Measurements from ENCODE around the gene CEP170B. TPM values are rescaled to one million over a fixed set of nuclear protein-coding genes. Genes with fewer than 3 reads are reported as not detected.

Gene CEP170B
- total and polyA plus RNA-seq, 2 donors (not counting 3 experiments of a cell fraction or from before 2014, with no cell fraction given), result 13.9 to 38.6 TPM

DNA sequence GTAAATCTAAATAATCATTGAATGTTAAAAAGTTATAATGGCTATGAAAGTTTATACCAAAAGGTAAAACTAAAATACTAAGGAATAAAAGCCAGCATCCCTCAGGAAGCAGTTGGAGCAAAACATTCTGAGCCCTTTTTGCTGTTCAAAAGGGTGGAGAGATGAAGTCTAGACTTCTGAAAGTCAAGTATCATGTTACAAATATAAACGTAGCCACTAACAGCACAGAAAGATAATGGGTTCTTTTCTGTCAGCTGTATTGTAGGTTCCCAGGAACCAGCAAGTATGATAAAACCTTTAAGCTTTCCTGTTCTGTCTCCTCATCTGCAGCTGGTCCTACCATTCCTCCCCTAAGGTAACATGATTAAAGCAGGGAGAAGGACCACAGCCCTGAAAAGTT lies 43.2 kb downstream of the CEP170B start:
- no peaks in the 10 kb centered on the region for H3K9me3 ChIP-seq (replicated peaks; ENCODE audit: control insufficient read depth, insufficient read depth, low read length)
- ChIA-PET POLR2A (no interaction called here), CTCF (interaction anchor here (0.8 kb wide), 1 partner anchor 12 kb away, joined by 3 read pairs; no protein-coding TSS in a partner anchor)
- no peak overlapping the region for H3K27ac ChIP-seq (ENCODE audit: insufficient read depth, low read depth, low read length)
- no peak overlapping the region for H3K9ac ChIP-seq (replicated peaks; ENCODE audit: extremely low read depth, insufficient read depth, low read length)
- no peaks in the 10 kb centered on the region for H4K20me1 ChIP-seq (replicated peaks; ENCODE audit: control insufficient read depth, extremely low read depth, insufficient read depth, low read length)
- TF ChIP-seq POLR2AphosphoS5 (IDR thresholded peaks at IDR 0.05; ENCODE audit: insufficient read depth, low read depth, low read length) (no peak), FOS (IDR thresholded peaks at IDR 0.05; ENCODE audit: borderline replicate concordance, insufficient read depth, low read length) (no peak), POLR2A (IDR thresholded peaks at IDR 0.05; ENCODE audit: low read depth, low read length) (no peak), JUN (IDR thresholded peaks at IDR 0.05; ENCODE audit: borderline replicate concordance, insufficient read depth, insufficient read length, low read depth) (no peak), MYC (IDR thresholded peaks at IDR 0.05; ENCODE audit: low read depth, low read length) (no peak), GATA2 (IDR thresholded peaks at IDR 0.05; ENCODE audit: insufficient read depth, insufficient read length, low read depth, low read length) (no peak), EZH2 (IDR thresholded peaks at IDR 0.05; ENCODE audit: borderline replicate concordance, low read depth, low read length, severe bottlenecking) (no peak)
- TF ChIP-seq, protein P1, sequence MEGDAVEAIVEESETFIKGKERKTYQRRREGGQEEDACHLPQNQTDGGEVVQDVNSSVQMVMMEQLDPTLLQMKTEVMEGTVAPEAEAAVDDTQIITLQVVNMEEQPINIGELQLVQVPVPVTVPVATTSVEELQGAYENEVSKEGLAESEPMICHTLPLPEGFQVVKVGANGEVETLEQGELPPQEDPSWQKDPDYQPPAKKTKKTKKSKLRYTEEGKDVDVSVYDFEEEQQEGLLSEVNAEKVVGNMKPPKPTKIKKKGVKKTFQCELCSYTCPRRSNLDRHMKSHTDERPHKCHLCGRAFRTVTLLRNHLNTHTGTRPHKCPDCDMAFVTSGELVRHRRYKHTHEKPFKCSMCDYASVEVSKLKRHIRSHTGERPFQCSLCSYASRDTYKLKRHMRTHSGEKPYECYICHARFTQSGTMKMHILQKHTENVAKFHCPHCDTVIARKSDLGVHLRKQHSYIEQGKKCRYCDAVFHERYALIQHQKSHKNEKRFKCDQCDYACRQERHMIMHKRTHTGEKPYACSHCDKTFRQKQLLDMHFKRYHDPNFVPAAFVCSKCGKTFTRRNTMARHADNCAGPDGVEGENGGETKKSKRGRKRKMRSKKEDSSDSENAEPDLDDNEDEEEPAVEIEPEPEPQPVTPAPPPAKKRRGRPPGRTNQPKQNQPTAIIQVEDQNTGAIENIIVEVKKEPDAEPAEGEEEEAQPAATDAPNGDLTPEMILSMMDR (IDR thresholded peaks at IDR 0.05; ENCODE audit: extremely low read depth in 1 of 2, insufficient read depth in 1 of 2, low read depth in 1 of 2, low read length in 2 of 2), result no peak
- TF ChIP-seq, protein P2, sequence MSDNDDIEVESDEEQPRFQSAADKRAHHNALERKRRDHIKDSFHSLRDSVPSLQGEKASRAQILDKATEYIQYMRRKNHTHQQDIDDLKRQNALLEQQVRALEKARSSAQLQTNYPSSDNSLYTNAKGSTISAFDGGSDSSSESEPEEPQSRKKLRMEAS (IDR thresholded peaks at IDR 0.05; ENCODE audit: insufficient read depth, insufficient read length), result no peak
- H2AFZ ChIP-seq (ENCODE audit: low read depth, low read length), result no peak overlapping the region
- no peaks in the 10 kb centered on the region for H3K36me3 ChIP-seq (ENCODE audit: control insufficient read depth in 2 of 2, extremely low read depth in 1 of 2, insufficient read depth in 2 of 2, low read length in 2 of 2)
- no TSS peak for BruUV-seq (replicated peaks)
- no peaks in the 10 kb centered on the region for H3K79me2 ChIP-seq (ENCODE audit: control insufficient read depth, insufficient read depth, low read length)
- intact Hi-C loops (cut with micrococcal nuclease), result no loop called here
- DNase-seq (ENCODE audit: low read depth, low spot score) (no peak), FAIRE-seq (no peak)
- dilution Hi-C loops (cut with MboI; ENCODE audit: extremely low pct_ligation_motif_present, low sequenced_read_pairs), result no loop called here
- peaks cover 10 to 11% of the 10 kb centered on the region in 2 experiments for H3K27me3 ChIP-seq (ENCODE audit: control insufficient read depth in 2 of 2, insufficient read depth in 2 of 2, low read length in 2 of 2)
- H3K9me1 ChIP-seq (replicated peaks; ENCODE audit: control insufficient read depth, extremely low read depth, insufficient read depth, low read length), result no peaks in the 10 kb centered on the region
- no peaks in the 10 kb centered on the region for H3K4me1 ChIP-seq (ENCODE audit: control insufficient read depth, extremely low read depth, insufficient read depth, low read length)
- no peak overlapping the region for H3K4me3 ChIP-seq (replicated peaks in 1 of 3; ENCODE audit: insufficient read depth in 1 of 3, low read depth in 1 of 3, low read length in 3 of 3)
- no peak overlapping the region for H3K4me2 ChIP-seq (ENCODE audit: insufficient read depth, low read length)
